ENCODE data around the gene RABGAP1L.
"Not testable (repeated sequence)": the region's sequence is repeated elsewhere in the genome, so short reads cannot be mapped to it uniquely, and the experiment has no call there.

Gene RABGAP1L

GRCh38 chr1:174550296-174550695, 391.0 kb downstream of the RABGAP1L start:
- no peak for TF ChIP-seq CTCF (IDR thresholded peaks at IDR 0.05; ENCODE audit: insufficient read depth, low read length, missing control alignments)
- CTCF ChIA-PET, result no interaction called here
- H3K4me3 ChIP-seq (ENCODE audit: low read depth, low read length), result no peak overlapping the region
- DNase-seq (ENCODE audit: low read depth, low spot score), result no peak
- POLR2A ChIA-PET, result no interaction called here

- CTCF ChIA-PET, result interaction anchor here (0.7 kb wide), 1 partner anchor 293 kb away, joined by 3 read pairs; no protein-coding TSS in a partner anchor
Measured at GRCh38 chr1:174556392-174556791, 397.1 kb downstream of the RABGAP1L start.

GRCh38 chr1:174568551-174568950, 409.2 kb downstream of the RABGAP1L start:
- POLR2A ChIA-PET, result no interaction called here
- CTCF ChIA-PET, result no interaction called here
- H3K4me3 ChIP-seq (ENCODE audit: low read depth, low read length), result no peak overlapping the region
- no peak for DNase-seq (ENCODE audit: low read depth, low spot score)
- TF ChIP-seq CTCF (IDR thresholded peaks at IDR 0.05; ENCODE audit: insufficient read depth, low read length, missing control alignments), result no peak

More at GRCh38 chr1:174556392-174556791, 397.1 kb downstream of the RABGAP1L start:
- H3K4me3 ChIP-seq (ENCODE audit: low read depth, low read length), result no peak overlapping the region
- DNase-seq (ENCODE audit: low read depth, low spot score), result no peak
- POLR2A ChIA-PET, result interaction anchor here (0.6 kb wide), 1 partner anchor 9 kb away, joined by 3 read pairs; no protein-coding TSS in a partner anchor
- no peak for TF ChIP-seq CTCF (IDR thresholded peaks at IDR 0.05; ENCODE audit: insufficient read depth, low read length, missing control alignments)

- POLR2A ChIA-PET, result no interaction called here
- no peak overlapping the region for H3K4me3 ChIP-seq (ENCODE audit: low read depth, low read length)
- no peak for DNase-seq (ENCODE audit: low read depth, low spot score)
- CTCF ChIA-PET, result no interaction called here
- no peak for TF ChIP-seq CTCF (IDR thresholded peaks at IDR 0.05; ENCODE audit: insufficient read depth, low read length, missing control alignments)
Measured at GRCh38 chr1:174569240-174569639, 409.9 kb downstream of the RABGAP1L start.

- CTCF ChIA-PET, result no interaction called here
- POLR2A ChIA-PET, result no interaction called here
- no peak overlapping the region for H3K4me3 ChIP-seq (ENCODE audit: low read depth, low read length)
- TF ChIP-seq CTCF (IDR thresholded peaks at IDR 0.05; ENCODE audit: insufficient read depth, low read length, missing control alignments), result no peak
- no peak for DNase-seq (ENCODE audit: low read depth, low spot score)
Measured at GRCh38 chr1:174572771-174573170, 413.5 kb downstream of the RABGAP1L start.

- CTCF ChIA-PET; H3K4me3 ChIP-seq (ENCODE audit: low read depth, low read length); POLR2A ChIA-PET; DNase-seq (ENCODE audit: low read depth, low spot score): not testable (repeated sequence)
Measured at GRCh38 chr1:174576120-174576519, 416.8 kb downstream of the RABGAP1L start.

- CTCF ChIA-PET, result no interaction called here
- POLR2A ChIA-PET, result no interaction called here
- H3K4me3 ChIP-seq (ENCODE audit: low read depth, low read length), result no peak overlapping the region
Measured at GRCh38 chr1:174577681-174578080, 418.4 kb downstream of the RABGAP1L start.

More at GRCh38 chr1:174577681-174578080, 418.4 kb downstream of the RABGAP1L start:
- TF ChIP-seq CTCF (IDR thresholded peaks at IDR 0.05; ENCODE audit: insufficient read depth, low read length, missing control alignments), result no peak
- no peak for DNase-seq (ENCODE audit: low read depth, low spot score)
